GM12878 (cell line): ENCODE measurements around the gene EPOP.

Source experiments
- ASH2L ChIP-seq: fragments of 300-600, 200-600 bp; sonication (generic); IDR thresholded peaks from 2 replicates; pipeline ENCODE4 v1.6.1; 2017; ENCODE audit warnings: low read depth, mild to moderate bottlenecking, borderline replicate concordance
- FOXK2 ChIP-seq: fragments of 450-650 bp; IDR thresholded peaks from 2 replicates; pipeline ENCODE4 v1.6.1; 2017; ENCODE audit warnings: mild to moderate bottlenecking, moderate library complexity
- PAX8 ChIP-seq: fragments of 450-650 bp; IDR thresholded peaks from 2 replicates; pipeline ENCODE4 v1.6.1; 2017; ENCODE audit warnings: mild to moderate bottlenecking, moderate library complexity
- POLR2A ChIP-seq: IDR thresholded peaks from 2 replicates; pipeline ENCODE4 v1.6.1; 2011; ENCODE audit warnings: low read depth, mild to moderate bottlenecking, low read length

- TF ChIP-seq PAX8 (no peak), ASH2L (no peak), FOXK2 (no peak), POLR2A (no peak)
Observed at GRCh38 chr17:38707678-38708351, 33.1 kb upstream of the EPOP start.
